SK-N-SH treated with all-trans-retinoic acid at 6 μM for 48 hours (cell line): Measurements from ENCODE around the gene ZNF670.

Experiments used
- ATAC-seq: fragments of 200-7000 bp; cut with Tn5 transposase; 3 replicates; pipeline ENCODE4 v1.9.1; 2020; ENCODE audit warnings: mild to moderate bottlenecking, moderate library complexity
- ARNTL ChIP-seq: fragments of 450-650 bp; formaldehyde crosslinking; IDR thresholded peaks from 2 replicates; pipeline ENCODE4 v1.5.0; 2020; ENCODE audit warnings: low read depth, mild to moderate bottlenecking, moderate library complexity, borderline replicate concordance
- BACH2 ChIP-seq: fragments of 250-450 bp; sonication (Bioruptor Pico); IDR thresholded peaks from 2 replicates; pipeline ENCODE4 v1.9.0; 2021; ENCODE audit warnings: mild to moderate bottlenecking, borderline replicate concordance
- CSDC2 ChIP-seq: fragments of 250-450 bp; sonication (Bioruptor Pico); IDR thresholded peaks from 2 replicates; pipeline ENCODE4 v1.5.0; 2020; ENCODE audit warnings: mild to moderate bottlenecking, moderate library complexity
- CSRNP3 ChIP-seq: fragments of 250-450 bp; sonication (Bioruptor Pico); IDR thresholded peaks from 2 replicates; pipeline ENCODE4 v1.5.1; 2021; ENCODE audit warnings: mild to moderate bottlenecking, moderate library complexity
- ESRRG ChIP-seq: fragments of 250-450 bp; sonication (Bioruptor Pico); IDR thresholded peaks from 2 replicates; pipeline ENCODE4 v1.6.1; 2021; ENCODE audit warnings: mild to moderate bottlenecking
- GLIS3 ChIP-seq: fragments of 250-450 bp; sonication (Bioruptor Pico); IDR thresholded peaks from 2 replicates; pipeline ENCODE4 v1.5.0; 2020; ENCODE audit warnings: mild to moderate bottlenecking, moderate library complexity
- ISL1 ChIP-seq: fragments of 250-450 bp; sonication (Bioruptor Pico); IDR thresholded peaks from 2 replicates; pipeline ENCODE4 v2.1.2; 2022; ENCODE audit warnings: mild to moderate bottlenecking, moderate library complexity
- OSR1 ChIP-seq: fragments of 250-450 bp; sonication (Bioruptor Pico); IDR thresholded peaks from 2 replicates; pipeline ENCODE4 v1.8.0; 2022; ENCODE audit warnings: moderate library complexity, mild to moderate bottlenecking, inconsistent platforms
- PATZ1 ChIP-seq: fragments of 250-450 bp; sonication (Bioruptor Pico); IDR thresholded peaks from 2 replicates; pipeline ENCODE4 v1.8.0; 2020; ENCODE audit warnings: mild to moderate bottlenecking, moderate library complexity, borderline replicate concordance
- PPARA ChIP-seq: fragments of 250-450 bp; sonication (Bioruptor Pico); IDR thresholded peaks from 2 replicates; pipeline ENCODE4 v1.5.0; 2020; ENCODE audit warnings: mild to moderate bottlenecking, borderline replicate concordance
- RARB ChIP-seq: fragments of 250-450 bp; sonication (Bioruptor Pico); IDR thresholded peaks from 2 replicates; pipeline ENCODE4 v1.8.0; 2021; ENCODE audit warnings: mild to moderate bottlenecking, moderate library complexity
- SNAI2 ChIP-seq: fragments of 250-450 bp; sonication (Bioruptor Pico); IDR thresholded peaks from 2 replicates; pipeline ENCODE4 v1.5.0; 2020; ENCODE audit warnings: mild to moderate bottlenecking, moderate library complexity
- TCF4 ChIP-seq: fragments of 250-450 bp; sonication (Bioruptor Pico); IDR thresholded peaks from 2 replicates; pipeline ENCODE4 v1.8.0; 2021; ENCODE audit warnings: mild to moderate bottlenecking, moderate library complexity, borderline replicate concordance
- TOX ChIP-seq: fragments of 250-450 bp; sonication (Bioruptor Pico); IDR thresholded peaks from 2 replicates; pipeline ENCODE4 v1.8.0; 2021; ENCODE audit warnings: mild to moderate bottlenecking, moderate library complexity, borderline replicate concordance
- ZC3H10 ChIP-seq: fragments of 250-450 bp; sonication (Bioruptor Pico); IDR thresholded peaks from 2 replicates; pipeline ENCODE4 v1.5.1; 2021; ENCODE audit warnings: mild to moderate bottlenecking, moderate library complexity
- ZFP3 ChIP-seq: fragments of 250-450 bp; sonication (Bioruptor Pico); IDR thresholded peaks from 2 replicates; pipeline ENCODE4 v1.5.0; 2020; ENCODE audit warnings: mild to moderate bottlenecking, moderate library complexity
- ZFP30 ChIP-seq: fragments of 450-650 bp; formaldehyde crosslinking; IDR thresholded peaks from 2 replicates; pipeline ENCODE4 v1.5.0; 2022; ENCODE audit warnings: mild to moderate bottlenecking, moderate library complexity
- ZNF565 ChIP-seq: fragments of 450-650 bp; formaldehyde crosslinking; conservative IDR thresholded peaks from 2 replicates; pipeline ENCODE4 v1.5.0; 2020; ENCODE audit warnings: low read depth, mild to moderate bottlenecking, moderate library complexity
- ZNF70 ChIP-seq: fragments of 450-650 bp; formaldehyde crosslinking; IDR thresholded peaks from 2 replicates; pipeline ENCODE4 v1.5.0; 2020; ENCODE audit warnings: mild to moderate bottlenecking, moderate library complexity
- ZNF8 ChIP-seq: fragments of 450-650 bp; formaldehyde crosslinking; IDR thresholded peaks from 2 replicates; pipeline ENCODE4 v1.5.0; 2020; ENCODE audit warnings: mild to moderate bottlenecking, moderate library complexity
- TF ChIP-seq, protein P1 (sequence below): fragments of 250-450 bp; sonication (Bioruptor Pico); IDR thresholded peaks from 2 replicates; pipeline ENCODE4 v1.5.1; 2020; ENCODE audit warnings: low read depth, mild to moderate bottlenecking, moderate library complexity
- TF ChIP-seq, protein P2 (sequence below): fragments of 250-450 bp; sonication (Bioruptor Pico); IDR thresholded peaks from 2 replicates; pipeline ENCODE4 v1.8.0; 2021; ENCODE audit warnings: low read depth, mild to moderate bottlenecking, moderate library complexity, borderline replicate concordance

Gene ZNF670

DNA sequence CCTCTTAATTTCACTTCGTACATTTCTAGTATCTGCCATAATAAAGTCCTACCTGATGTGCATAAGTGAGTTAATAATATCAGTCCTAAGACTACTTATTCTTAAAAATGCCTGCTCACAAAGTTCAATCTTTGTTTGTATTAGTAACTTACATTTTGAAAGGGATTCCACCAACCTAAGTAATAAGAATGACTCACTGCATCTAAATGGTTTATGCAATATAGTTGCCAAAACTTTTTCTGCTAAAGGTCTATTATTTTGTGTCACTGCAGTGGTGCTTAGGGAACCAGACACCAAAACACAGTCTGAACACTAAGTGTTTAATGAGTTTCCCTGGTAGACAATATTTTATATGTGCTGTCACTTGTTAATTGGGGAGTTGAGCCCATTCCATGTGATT lies 23.8 kb upstream of the ZNF670 start:
- no peak for ATAC-seq
- TF ChIP-seq ZNF8 (CRISPR knock-in tag): no peak

- no peak for TF ChIP-seq ZC3H10 (CRISPR knock-in tag)
- TF ChIP-seq, all 23 proteins: peak for 0
- no peak for ATAC-seq
Observed at GRCh38 chr1:247100676-247101279, 22.2 kb upstream of the ZNF670 start.

DNA sequence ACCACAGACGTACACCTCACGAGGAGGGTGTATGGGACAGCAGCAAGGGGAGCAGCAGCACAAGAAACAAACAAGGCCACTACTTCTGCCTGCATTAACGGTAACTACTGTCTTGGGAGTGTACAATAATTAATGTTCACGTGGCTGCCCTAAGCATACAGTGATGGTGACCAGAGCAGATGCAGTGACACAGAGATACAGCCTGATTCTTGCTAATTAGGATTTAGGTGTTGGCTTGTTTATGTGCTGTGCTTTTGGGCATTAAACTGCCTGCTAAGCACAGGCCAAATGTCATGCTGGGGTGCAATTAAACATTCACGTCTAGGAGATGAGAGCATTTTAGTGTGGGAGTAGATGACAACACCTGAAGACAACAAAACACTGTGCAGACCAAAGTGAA lies 18.3 kb upstream of the ZNF670 start:
- TF ChIP-seq, protein P1, sequence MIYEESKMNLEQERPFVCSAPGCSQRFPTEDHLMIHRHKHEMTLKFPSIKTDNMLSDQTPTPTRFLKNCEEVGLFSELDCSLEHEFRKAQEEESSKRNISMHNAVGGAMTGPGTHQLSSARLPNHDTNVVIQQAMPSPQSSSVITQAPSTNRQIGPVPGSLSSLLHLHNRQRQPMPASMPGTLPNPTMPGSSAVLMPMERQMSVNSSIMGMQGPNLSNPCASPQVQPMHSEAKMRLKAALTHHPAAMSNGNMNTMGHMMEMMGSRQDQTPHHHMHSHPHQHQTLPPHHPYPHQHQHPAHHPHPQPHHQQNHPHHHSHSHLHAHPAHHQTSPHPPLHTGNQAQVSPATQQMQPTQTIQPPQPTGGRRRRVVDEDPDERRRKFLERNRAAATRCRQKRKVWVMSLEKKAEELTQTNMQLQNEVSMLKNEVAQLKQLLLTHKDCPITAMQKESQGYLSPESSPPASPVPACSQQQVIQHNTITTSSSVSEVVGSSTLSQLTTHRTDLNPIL: no peak
- no peak for TF ChIP-seq ZNF8 (CRISPR knock-in tag)
- no peak for TF ChIP-seq ZNF565 (CRISPR knock-in tag)
- TF ChIP-seq PPARA: no peak
- no peak for TF ChIP-seq ZNF70 (CRISPR knock-in tag)
- no peak for TF ChIP-seq GLIS3
- no peak for TF ChIP-seq ARNTL (CRISPR knock-in tag)
- no peak for TF ChIP-seq ZFP30 (CRISPR knock-in tag)
- no peak for TF ChIP-seq ISL1 (CRISPR knock-in tag)
- TF ChIP-seq BACH2 (CRISPR knock-in tag): no peak
- TF ChIP-seq PATZ1: no peak
- TF ChIP-seq ZC3H10 (CRISPR knock-in tag): no peak
- TF ChIP-seq OSR1 (CRISPR knock-in tag): no peak
- no peak for TF ChIP-seq ESRRG
- TF ChIP-seq CSRNP3 (CRISPR knock-in tag): no peak
- TF ChIP-seq RARB (CRISPR knock-in tag): no peak
- ATAC-seq: peak; percentile 25; the same call in 1 of the 3 replicates

GRCh38 chr1:247096544-247096943 lies 17.9 kb upstream of the ZNF670 start:
- TF ChIP-seq, protein P1: no peak
- no peak for TF ChIP-seq ZNF565 (CRISPR knock-in tag)
- no peak for TF ChIP-seq TCF4 (CRISPR knock-in tag)
- ATAC-seq: no peak; the same call in 1 of the 3 replicates

GRCh38 chr1:247096112-247096511 lies 17.5 kb upstream of the ZNF670 start:
- no peak; the same call in 2 of the 3 replicates for ATAC-seq
- TF ChIP-seq ZNF8 (CRISPR knock-in tag): no peak

DNA sequence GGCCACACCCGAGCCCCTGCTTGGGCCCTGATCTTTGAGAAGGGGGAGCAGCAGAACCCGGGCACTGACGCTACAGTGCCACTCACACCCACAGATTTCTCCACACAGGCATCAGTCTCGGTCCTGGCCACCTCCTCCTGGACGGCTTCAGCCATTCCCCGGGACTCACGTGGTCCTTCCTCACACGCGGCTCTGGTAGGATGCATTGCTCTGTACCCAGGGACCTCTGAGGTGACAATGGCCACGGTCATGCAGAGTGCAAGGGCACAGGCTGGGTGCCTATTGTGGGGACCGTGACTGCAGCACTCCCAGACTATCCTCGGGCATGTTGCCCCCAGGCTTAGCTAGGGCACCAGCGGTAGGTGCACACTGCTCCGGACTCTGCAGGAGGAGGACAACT lies 11.8 kb upstream of the ZNF670 start:
- TF ChIP-seq PPARA: no peak
- TF ChIP-seq OSR1 (CRISPR knock-in tag): no peak
- TF ChIP-seq PATZ1: no peak
- no peak for TF ChIP-seq TCF4 (CRISPR knock-in tag)
- TF ChIP-seq, protein P1: no peak
- no peak for TF ChIP-seq TOX
- no peak for TF ChIP-seq CSDC2 (CRISPR knock-in tag)
- TF ChIP-seq ZFP3 (CRISPR knock-in tag): no peak
- no peak for TF ChIP-seq ESRRG
- no peak for TF ChIP-seq SNAI2
- TF ChIP-seq, protein P2, sequence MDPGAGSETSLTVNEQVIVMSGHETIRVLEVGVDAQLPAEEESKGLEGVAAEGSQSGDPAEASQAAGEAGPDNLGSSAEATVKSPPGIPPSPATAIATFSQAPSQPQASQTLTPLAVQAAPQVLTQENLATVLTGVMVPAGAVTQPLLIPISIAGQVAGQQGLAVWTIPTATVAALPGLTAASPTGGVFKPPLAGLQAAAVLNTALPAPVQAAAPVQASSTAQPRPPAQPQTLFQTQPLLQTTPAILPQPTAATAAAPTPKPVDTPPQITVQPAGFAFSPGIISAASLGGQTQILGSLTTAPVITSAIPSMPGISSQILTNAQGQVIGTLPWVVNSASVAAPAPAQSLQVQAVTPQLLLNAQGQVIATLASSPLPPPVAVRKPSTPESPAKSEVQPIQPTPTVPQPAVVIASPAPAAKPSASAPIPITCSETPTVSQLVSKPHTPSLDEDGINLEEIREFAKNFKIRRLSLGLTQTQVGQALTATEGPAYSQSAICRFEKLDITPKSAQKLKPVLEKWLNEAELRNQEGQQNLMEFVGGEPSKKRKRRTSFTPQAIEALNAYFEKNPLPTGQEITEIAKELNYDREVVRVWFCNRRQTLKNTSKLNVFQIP (CRISPR knock-in tag): no peak
- TF ChIP-seq ZNF8 (CRISPR knock-in tag): no peak
- TF ChIP-seq GLIS3: no peak
- no peak for TF ChIP-seq ISL1 (CRISPR knock-in tag)
- TF ChIP-seq, all 23 proteins: peak for 0
- ATAC-seq: no peak
